Caco-2 (cell line): Measurements from ENCODE around the gene EIF1AX. TPM values are rescaled to one million over a fixed set of nuclear protein-coding genes. Genes with fewer than 3 reads are reported as not detected.

ENCODE experiments used
- BruUV-seq: library from RNA; stranded (reverse); fragments of 400-500 nt; replicated peaks from 2 replicates; lab custom pipeline; 2021; lab: Mats Ljungman, UMichigan
- CTCF ChIA-PET: fragments of 300-600 bp; sonication (Branson Sonifier 250); formaldehyde crosslinking; loops from one replicate; lab custom pipeline; 2022; ENCODE audit warnings: antibody characterized with exemption; lab: Charles Lee
- POLR2A ChIA-PET: fragments of 300-600 bp; sonication (Branson Sonifier 250); formaldehyde crosslinking; loops from one replicate; lab custom pipeline; 2022; ENCODE audit warnings: antibody characterized with exemption; lab: Charles Lee
- DNase-seq, 2 experiments: peaks; one replicate each; pipeline versions ENCODE4 v3.0.0 to v3.0.0-alpha.2; 2020 to 2022
- H3K27me3 ChIP-seq: replicated peaks from 2 replicates; pipeline ENCODE4 v1.6.0; 2011; ENCODE audit warnings: low read length; ENCODE audit not compliant: control insufficient read depth, insufficient read depth
- H3K36me3 ChIP-seq: 2 replicates; pipeline ENCODE4 v1.5.1; 2011; ENCODE audit warnings: low read length; ENCODE audit not compliant: control insufficient read depth, insufficient read depth
- H3K4me1 ChIP-seq: fragments of 250-450 bp; sonication (Bioruptor Pico); 2 replicates; pipeline ENCODE4 v1.5.1; 2020; ENCODE audit warnings: mild to moderate bottlenecking
- H3K4me3 ChIP-seq: 2 replicates; pipeline ENCODE4 v1.5.1; 2011; ENCODE audit warnings: low read depth, mild to moderate bottlenecking, control low read depth, low read length
- H3K9me3 ChIP-seq: fragments of 250-450 bp; sonication (Bioruptor Pico); 2 replicates; pipeline ENCODE4 v1.5.1; 2020; ENCODE audit warnings: mild to moderate bottlenecking, moderate library complexity
- H3K27ac Mint-ChIP-seq: one replicate; pipeline ENCODE4 v1.8.0; 2022; ENCODE audit warnings: mixed read lengths; ENCODE audit not compliant: unreplicated experiment
- H3K27me3 Mint-ChIP-seq: one replicate; pipeline ENCODE4 v1.8.0; 2022; ENCODE audit warnings: mixed read lengths; ENCODE audit not compliant: insufficient read depth, unreplicated experiment
- H3K36me3 Mint-ChIP-seq: one replicate; pipeline ENCODE4 v1.8.0; 2022; ENCODE audit warnings: mild to moderate bottlenecking, mixed read lengths; ENCODE audit not compliant: insufficient read depth, unreplicated experiment
- H3K4me1 Mint-ChIP-seq: one replicate; pipeline ENCODE4 v1.8.0; 2022; ENCODE audit warnings: low read depth, mixed read lengths; ENCODE audit not compliant: unreplicated experiment
- H3K4me3 Mint-ChIP-seq: one replicate; pipeline ENCODE4 v1.8.0; 2022; ENCODE audit warnings: mild to moderate bottlenecking, moderate library complexity, mixed read lengths; ENCODE audit not compliant: unreplicated experiment
- H3K9me3 Mint-ChIP-seq: one replicate; pipeline ENCODE4 v1.8.0; 2022; ENCODE audit warnings: mixed read lengths; ENCODE audit not compliant: unreplicated experiment
- CTCF ChIP-seq, 2 experiments: fragments of 200-600 bp in 1 of 2; IDR thresholded peaks; 1 replicate in 1 of 2; 2 replicates in 1 of 2; pipeline versions ENCODE4 v1.5.1 to v1.8.0; 2011 to 2022; ENCODE audit warnings: antibody characterized with exemption in 1 of 2, control low read depth in 1 of 2, inconsistent platforms in 1 of 2, low read depth in 1 of 2, low read length in 1 of 2, mild to moderate bottlenecking in 1 of 2, moderate library complexity in 1 of 2; ENCODE audit not compliant: insufficient read depth in 1 of 2, severe bottlenecking in 1 of 2, unreplicated experiment in 1 of 2
- intact Hi-C: fragments of 100-400 bp; cut with micrococcal nuclease; formaldehyde crosslinking; loops from one replicate; pipeline ENCODE4 v1.10.0; 2022; ENCODE audit not compliant: unreplicated experiment
- total RNA-seq: library from RNA; stranded (reverse); gene quantifications from 2 replicates; pipeline ENCODE4 v1.2.3, GENCODE V29; 2022

The EIF1AX gene
- total RNA-seq, 1 experiment from 2014 or later, result 144 TPM

- Histone ChIP-seq H3K4me1 (no peaks in the 10 kb centered on the region), H3K36me3 (no peaks in the 10 kb centered on the region), H3K9me3 (no peaks in the 10 kb centered on the region), H3K27me3 (no peaks in the 10 kb centered on the region), H3K4me3 (peak overlapping the region; percentile 66)
- peak in 1 of 2 experiments; percentile 36 for DNase-seq
- Mint-ChIP-seq H3K27me3 (no peaks in the 10 kb centered on the region), H3K4me1 (peaks cover 16% of the 10 kb centered on the region), H3K9me3 (no peaks in the 10 kb centered on the region), H3K36me3 (no peaks in the 10 kb centered on the region), H3K27ac (peak overlapping the region; percentile 76), H3K4me3 (peak overlapping the region; percentile 85)
- intact Hi-C loops, result no loop called here
- no peak for TF ChIP-seq CTCF (IDR thresholded peaks at IDR 0.05; ENCODE audit: insufficient read depth in 1 of 2, low read depth in 1 of 2, low read length in 1 of 2, severe bottlenecking in 1 of 2, unreplicated experiment in 1 of 2)
- ChIA-PET CTCF (interaction anchor here (0.5 kb wide), 1 partner anchor 19 kb away, joined by 5 read pairs; no protein-coding TSS in a partner anchor), POLR2A (no interaction called here)
- BruUV-seq, result TSS peak; percentile 28
These were observed 25.5 kb downstream of the EIF1AX start for GRCh38 chrX:20116087-20116576.

GRCh38 chrX:20112022-20112774 lies 29.4 kb downstream of the EIF1AX start:
- Mint-ChIP-seq H3K9me3 (no peaks in the 10 kb centered on the region), H3K27me3 (no peaks in the 10 kb centered on the region), H3K4me3 (no peak overlapping the region), H3K4me1 (peaks cover 10% of the 10 kb centered on the region), H3K27ac (no peak overlapping the region), H3K36me3 (no peaks in the 10 kb centered on the region)
- no peak for DNase-seq
- no peaks in the 10 kb centered on the region for H3K36me3 ChIP-seq
- no peaks in the 10 kb centered on the region for H3K9me3 ChIP-seq
- ChIA-PET POLR2A (no interaction called here), CTCF (no interaction called here)
- intact Hi-C loops, result no loop called here
- no TSS peak for BruUV-seq
- no peak overlapping the region for H3K4me3 ChIP-seq
- H3K27me3 ChIP-seq, result no peaks in the 10 kb centered on the region
- H3K4me1 ChIP-seq, result no peaks in the 10 kb centered on the region
- TF ChIP-seq CTCF (IDR thresholded peaks at IDR 0.05; ENCODE audit: insufficient read depth in 1 of 2, low read depth in 1 of 2, low read length in 1 of 2, severe bottlenecking in 1 of 2, unreplicated experiment in 1 of 2), result no peak

- no TSS peak for BruUV-seq
- CTCF ChIA-PET, result no interaction called here
These were observed 30.4 kb downstream of the EIF1AX start for GRCh38 chrX:20111271-20111670.

More at GRCh38 chrX:20111271-20111670, 30.4 kb downstream of the EIF1AX start:
- POLR2A ChIA-PET, result no interaction called here
- Mint-ChIP-seq H3K27ac (no peak overlapping the region), H3K4me3 (no peak overlapping the region), H3K27me3 (no peaks in the 10 kb centered on the region), H3K36me3 (no peaks in the 10 kb centered on the region), H3K4me1 (peaks cover 10% of the 10 kb centered on the region), H3K9me3 (no peaks in the 10 kb centered on the region)
- Histone ChIP-seq H3K36me3 (no peaks in the 10 kb centered on the region), H3K4me3 (no peak overlapping the region), H3K27me3 (no peaks in the 10 kb centered on the region), H3K4me1 (no peaks in the 10 kb centered on the region), H3K9me3 (no peaks in the 10 kb centered on the region)
- intact Hi-C loops, result no loop called here
- TF ChIP-seq CTCF (IDR thresholded peaks at IDR 0.05; ENCODE audit: insufficient read depth in 1 of 2, low read depth in 1 of 2, low read length in 1 of 2, severe bottlenecking in 1 of 2, unreplicated experiment in 1 of 2), result no peak
- DNase-seq, result no peak
